ENCODE measurements around the gene PRKCI. TPM values are rescaled to one million over a fixed set of nuclear protein-coding genes. Genes with fewer than 3 reads are reported as not detected.

The PRKCI gene
- total and polyA plus RNA-seq, 4 donors: 3.2 to 12.7 (median 8.7) TPM

DNA sequence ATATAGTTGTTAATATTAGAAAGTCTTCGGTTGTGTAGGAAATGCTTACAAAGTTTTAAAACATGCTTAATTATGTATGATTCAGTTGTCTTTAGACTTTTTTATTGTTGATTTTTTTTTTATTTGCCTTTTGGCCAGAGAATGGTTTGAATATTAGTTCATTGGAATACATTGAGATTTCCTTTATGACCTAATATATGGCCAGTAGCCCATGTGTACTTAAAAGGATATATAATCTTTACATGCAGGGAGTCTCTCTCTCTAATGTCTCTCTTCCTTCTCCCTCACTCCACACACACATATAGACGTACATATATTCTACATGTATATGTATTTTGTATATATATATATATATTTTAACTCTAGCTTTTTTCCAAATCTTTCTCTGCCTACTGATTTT, 68.0 kb downstream of the PRKCI start:
- no peaks in the 10 kb centered on the region for H3K27me3 ChIP-seq (ENCODE audit: control insufficient read depth in 4 of 4, insufficient read depth in 4 of 4, low read length in 3 of 4)
- TF ChIP-seq EGR1 (IDR thresholded peaks at IDR 0.05; ENCODE audit: low read depth in 2 of 2): no peak
- TF ChIP-seq FOXA2 (IDR thresholded peaks at IDR 0.05): no peak
- no peak for TF ChIP-seq RXRA (IDR thresholded peaks at IDR 0.05)
- no peak for TF ChIP-seq JUND (IDR thresholded peaks at IDR 0.05)
- TF ChIP-seq, protein P1, sequence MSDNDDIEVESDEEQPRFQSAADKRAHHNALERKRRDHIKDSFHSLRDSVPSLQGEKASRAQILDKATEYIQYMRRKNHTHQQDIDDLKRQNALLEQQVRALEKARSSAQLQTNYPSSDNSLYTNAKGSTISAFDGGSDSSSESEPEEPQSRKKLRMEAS (IDR thresholded peaks at IDR 0.05): no peak
- H3K4me1 ChIP-seq (ENCODE audit: control insufficient read depth in 4 of 4, insufficient read depth in 4 of 4, low read length in 3 of 4): no peaks in the 10 kb centered on the region
- no peak overlapping the region for H3K9ac ChIP-seq (ENCODE audit: low read depth in 1 of 2, low read length in 2 of 2)
- no peak for DNase-seq (ENCODE audit: low spot score)
- peaks cover 0 to 3% (median under 1%) of the 10 kb centered on the region in 4 donors for H3K36me3 ChIP-seq (ENCODE audit: control insufficient read depth in 4 of 4, insufficient read depth in 3 of 4, low read depth in 1 of 4, low read length in 3 of 4)
- H3K9me3 ChIP-seq (ENCODE audit: control insufficient read depth in 4 of 4, low read length in 3 of 4): no peaks in the 10 kb centered on the region
- 94% methylated on average over 2 of the region's 2 CpGs for WGBS
- no peak overlapping the region for H3K27ac ChIP-seq (ENCODE audit: low read depth in 1 of 2, low read length in 2 of 2)
- H3K4me3 ChIP-seq (ENCODE audit: low read depth in 1 of 3, low read length in 3 of 3): no peak overlapping the region

DNA sequence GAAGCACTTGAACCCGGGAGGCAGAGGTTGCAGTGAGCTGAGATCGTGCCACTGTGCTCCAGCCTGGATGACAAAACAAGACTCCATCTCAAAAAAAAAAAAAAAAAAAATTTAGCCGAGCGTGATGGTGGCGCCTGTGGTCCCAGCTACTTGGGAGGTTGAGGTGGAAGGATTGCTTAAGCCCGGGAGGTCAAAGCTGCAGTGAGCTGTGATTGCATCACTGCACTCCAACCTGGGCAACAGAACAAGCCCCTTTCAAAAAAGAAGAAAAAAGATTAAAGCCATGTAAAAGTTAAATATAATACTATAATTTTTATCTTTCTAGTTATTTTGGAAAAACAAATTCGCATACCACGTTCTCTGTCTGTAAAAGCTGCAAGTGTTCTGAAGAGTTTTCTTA, 73.4 kb downstream of the PRKCI start:
- Histone ChIP-seq H3K27me3 (ENCODE audit: control insufficient read depth in 4 of 4, insufficient read depth in 4 of 4, low read length in 3 of 4) (no peaks in the 10 kb centered on the region), H3K4me3 (ENCODE audit: low read depth in 1 of 3, low read length in 3 of 3) (no peak overlapping the region), H3K27ac (ENCODE audit: low read depth in 1 of 2, low read length in 2 of 2) (no peak overlapping the region), H3K4me1 (ENCODE audit: control insufficient read depth in 4 of 4, insufficient read depth in 4 of 4, low read length in 3 of 4) (no peaks in the 10 kb centered on the region), H3K36me3 (ENCODE audit: control insufficient read depth in 4 of 4, insufficient read depth in 3 of 4, low read depth in 1 of 4, low read length in 3 of 4) (peaks cover 0 to 7% (median 1%) of the 10 kb centered on the region in 4 donors), H3K9ac (ENCODE audit: low read depth in 1 of 2, low read length in 2 of 2) (no peak overlapping the region), H3K9me3 (ENCODE audit: control insufficient read depth in 4 of 4, low read length in 3 of 4) (no peaks in the 10 kb centered on the region)
- WGBS: 96% methylated on average over 8 of the region's 8 CpGs
- TF ChIP-seq FOXA2 (IDR thresholded peaks at IDR 0.05) (no peak), JUND (IDR thresholded peaks at IDR 0.05) (no peak), HNF4A (conservative IDR thresholded peaks at IDR 0.05) (no peak), RXRA (IDR thresholded peaks at IDR 0.05) (no peak), RAD21 (IDR thresholded peaks at IDR 0.05) (no peak), NR2F2 (IDR thresholded peaks at IDR 0.05) (no peak), YY1 (IDR thresholded peaks at IDR 0.05) (no peak), HNF4G (IDR thresholded peaks at IDR 0.05) (no peak), EGR1 (IDR thresholded peaks at IDR 0.05; ENCODE audit: low read depth in 2 of 2) (no peak), GABPA (IDR thresholded peaks at IDR 0.05 in 1 of 2, conservative IDR thresholded peaks at IDR 0.05 in 1 of 2) (no peak)
- TF ChIP-seq, protein P2, sequence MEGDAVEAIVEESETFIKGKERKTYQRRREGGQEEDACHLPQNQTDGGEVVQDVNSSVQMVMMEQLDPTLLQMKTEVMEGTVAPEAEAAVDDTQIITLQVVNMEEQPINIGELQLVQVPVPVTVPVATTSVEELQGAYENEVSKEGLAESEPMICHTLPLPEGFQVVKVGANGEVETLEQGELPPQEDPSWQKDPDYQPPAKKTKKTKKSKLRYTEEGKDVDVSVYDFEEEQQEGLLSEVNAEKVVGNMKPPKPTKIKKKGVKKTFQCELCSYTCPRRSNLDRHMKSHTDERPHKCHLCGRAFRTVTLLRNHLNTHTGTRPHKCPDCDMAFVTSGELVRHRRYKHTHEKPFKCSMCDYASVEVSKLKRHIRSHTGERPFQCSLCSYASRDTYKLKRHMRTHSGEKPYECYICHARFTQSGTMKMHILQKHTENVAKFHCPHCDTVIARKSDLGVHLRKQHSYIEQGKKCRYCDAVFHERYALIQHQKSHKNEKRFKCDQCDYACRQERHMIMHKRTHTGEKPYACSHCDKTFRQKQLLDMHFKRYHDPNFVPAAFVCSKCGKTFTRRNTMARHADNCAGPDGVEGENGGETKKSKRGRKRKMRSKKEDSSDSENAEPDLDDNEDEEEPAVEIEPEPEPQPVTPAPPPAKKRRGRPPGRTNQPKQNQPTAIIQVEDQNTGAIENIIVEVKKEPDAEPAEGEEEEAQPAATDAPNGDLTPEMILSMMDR (IDR thresholded peaks at IDR 0.05; ENCODE audit: low read depth, low read length, missing input control): no peak
- TF ChIP-seq, protein P1 (IDR thresholded peaks at IDR 0.05): no peak
- TF ChIP-seq, protein P3, sequence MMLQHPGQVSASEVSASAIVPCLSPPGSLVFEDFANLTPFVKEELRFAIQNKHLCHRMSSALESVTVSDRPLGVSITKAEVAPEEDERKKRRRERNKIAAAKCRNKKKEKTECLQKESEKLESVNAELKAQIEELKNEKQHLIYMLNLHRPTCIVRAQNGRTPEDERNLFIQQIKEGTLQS (IDR thresholded peaks at IDR 0.05): no peak
- TF ChIP-seq, protein P4, sequence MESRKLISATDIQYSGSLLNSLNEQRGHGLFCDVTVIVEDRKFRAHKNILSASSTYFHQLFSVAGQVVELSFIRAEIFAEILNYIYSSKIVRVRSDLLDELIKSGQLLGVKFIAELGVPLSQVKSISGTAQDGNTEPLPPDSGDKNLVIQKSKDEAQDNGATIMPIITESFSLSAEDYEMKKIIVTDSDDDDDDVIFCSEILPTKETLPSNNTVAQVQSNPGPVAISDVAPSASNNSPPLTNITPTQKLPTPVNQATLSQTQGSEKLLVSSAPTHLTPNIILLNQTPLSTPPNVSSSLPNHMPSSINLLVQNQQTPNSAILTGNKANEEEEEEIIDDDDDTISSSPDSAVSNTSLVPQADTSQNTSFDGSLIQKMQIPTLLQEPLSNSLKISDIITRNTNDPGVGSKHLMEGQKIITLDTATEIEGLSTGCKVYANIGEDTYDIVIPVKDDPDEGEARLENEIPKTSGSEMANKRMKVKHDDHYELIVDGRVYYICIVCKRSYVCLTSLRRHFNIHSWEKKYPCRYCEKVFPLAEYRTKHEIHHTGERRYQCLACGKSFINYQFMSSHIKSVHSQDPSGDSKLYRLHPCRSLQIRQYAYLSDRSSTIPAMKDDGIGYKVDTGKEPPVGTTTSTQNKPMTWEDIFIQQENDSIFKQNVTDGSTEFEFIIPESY (IDR thresholded peaks at IDR 0.05): no peak
- TF ChIP-seq, protein P5, sequence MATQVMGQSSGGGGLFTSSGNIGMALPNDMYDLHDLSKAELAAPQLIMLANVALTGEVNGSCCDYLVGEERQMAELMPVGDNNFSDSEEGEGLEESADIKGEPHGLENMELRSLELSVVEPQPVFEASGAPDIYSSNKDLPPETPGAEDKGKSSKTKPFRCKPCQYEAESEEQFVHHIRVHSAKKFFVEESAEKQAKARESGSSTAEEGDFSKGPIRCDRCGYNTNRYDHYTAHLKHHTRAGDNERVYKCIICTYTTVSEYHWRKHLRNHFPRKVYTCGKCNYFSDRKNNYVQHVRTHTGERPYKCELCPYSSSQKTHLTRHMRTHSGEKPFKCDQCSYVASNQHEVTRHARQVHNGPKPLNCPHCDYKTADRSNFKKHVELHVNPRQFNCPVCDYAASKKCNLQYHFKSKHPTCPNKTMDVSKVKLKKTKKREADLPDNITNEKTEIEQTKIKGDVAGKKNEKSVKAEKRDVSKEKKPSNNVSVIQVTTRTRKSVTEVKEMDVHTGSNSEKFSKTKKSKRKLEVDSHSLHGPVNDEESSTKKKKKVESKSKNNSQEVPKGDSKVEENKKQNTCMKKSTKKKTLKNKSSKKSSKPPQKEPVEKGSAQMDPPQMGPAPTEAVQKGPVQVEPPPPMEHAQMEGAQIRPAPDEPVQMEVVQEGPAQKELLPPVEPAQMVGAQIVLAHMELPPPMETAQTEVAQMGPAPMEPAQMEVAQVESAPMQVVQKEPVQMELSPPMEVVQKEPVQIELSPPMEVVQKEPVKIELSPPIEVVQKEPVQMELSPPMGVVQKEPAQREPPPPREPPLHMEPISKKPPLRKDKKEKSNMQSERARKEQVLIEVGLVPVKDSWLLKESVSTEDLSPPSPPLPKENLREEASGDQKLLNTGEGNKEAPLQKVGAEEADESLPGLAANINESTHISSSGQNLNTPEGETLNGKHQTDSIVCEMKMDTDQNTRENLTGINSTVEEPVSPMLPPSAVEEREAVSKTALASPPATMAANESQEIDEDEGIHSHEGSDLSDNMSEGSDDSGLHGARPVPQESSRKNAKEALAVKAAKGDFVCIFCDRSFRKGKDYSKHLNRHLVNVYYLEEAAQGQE (IDR thresholded peaks at IDR 0.05): no peak
- no peak for DNase-seq (ENCODE audit: low spot score)
